IPS-18c (cell line): ENCODE results near the gene DND1.
"Not testable (repeated sequence)": the region's sequence is repeated elsewhere in the genome, so short reads cannot be mapped to it uniquely, and the experiment has no call there.

Experiments
- H3K4me3 ChIP-seq: 2 replicates; pipeline ENCODE4 v1.7.0; 2013; ENCODE audit warnings: low read depth, mild to moderate bottlenecking, low read length, moderate library complexity; ENCODE audit not compliant: insufficient read depth
- H3K9me3 ChIP-seq: one replicate; pipeline ENCODE4 v1.6.1; 2013; ENCODE audit warnings: mild to moderate bottlenecking, low read length, moderate library complexity; ENCODE audit not compliant: control insufficient read depth, insufficient read depth

The DND1 gene

DNA sequence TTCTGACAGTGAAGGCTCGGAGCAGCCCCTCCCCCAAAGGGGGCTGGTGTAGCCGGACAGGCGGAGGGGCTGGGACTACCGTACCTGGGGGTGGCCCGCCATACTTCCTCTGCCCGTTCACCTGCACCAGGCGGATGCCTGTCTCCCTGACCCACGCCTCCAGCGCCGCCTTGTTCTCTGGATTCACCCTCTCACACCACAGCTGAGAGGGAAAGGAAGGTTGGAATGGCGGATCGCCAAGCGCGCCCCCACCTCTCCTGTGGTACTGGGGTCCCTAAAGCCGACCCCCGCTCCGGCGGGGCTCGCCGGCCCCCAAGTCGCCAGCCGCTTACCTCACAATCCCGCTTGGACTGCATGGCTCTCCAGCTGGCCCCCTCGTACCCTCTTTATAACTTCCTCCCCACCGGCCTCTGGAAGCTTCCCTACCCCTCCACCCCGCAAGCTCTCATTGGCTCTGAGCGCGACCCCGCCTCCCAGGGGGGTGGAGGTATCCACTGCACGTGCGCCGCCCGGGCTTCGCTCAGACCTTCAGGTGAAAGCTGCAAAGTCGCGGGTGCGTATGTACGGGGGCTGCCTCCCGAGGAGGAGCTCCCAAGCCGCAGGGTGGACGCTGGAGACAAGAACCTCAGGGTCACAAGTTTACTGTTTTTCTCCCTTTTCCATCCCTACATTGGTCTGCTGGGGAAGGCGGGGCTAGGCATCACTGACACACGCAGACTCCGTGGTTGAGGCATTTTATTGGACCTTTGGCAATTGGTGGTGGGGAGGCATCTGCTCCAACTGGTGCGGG, at the start of gene DND1:
DND1 (minus strand) TSS at position 390 of the 790 bp plus-strand sequence; CDS start at position 356, 34 bp downstream.
- Histone ChIP-seq H3K9me3 (no peaks in the 10 kb centered on the region), H3K4me3 (no peak within 1 kb of the TSS)

DNA sequence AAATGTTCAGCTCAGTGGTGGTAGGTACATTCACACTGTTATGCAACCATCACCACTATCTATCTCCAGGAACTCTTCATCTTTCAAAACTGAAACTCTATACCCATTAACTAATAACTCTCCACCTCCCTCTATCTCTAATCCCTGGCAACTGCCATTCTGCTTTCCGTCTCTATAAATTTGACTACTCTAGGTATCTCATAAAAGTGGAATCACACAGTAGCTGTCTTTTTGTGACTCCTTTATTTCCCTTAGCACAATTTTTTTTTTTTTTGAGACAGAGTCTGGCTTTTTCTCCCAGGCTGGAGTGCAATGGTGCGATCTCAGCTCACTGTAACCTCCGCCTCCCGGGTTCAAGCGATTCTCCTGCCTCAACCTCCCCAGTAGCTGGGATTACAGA, 48.0 kb upstream of the DND1 start:
- not testable (repeated sequence) for H3K9me3 ChIP-seq, H3K4me3 ChIP-seq

DNA sequence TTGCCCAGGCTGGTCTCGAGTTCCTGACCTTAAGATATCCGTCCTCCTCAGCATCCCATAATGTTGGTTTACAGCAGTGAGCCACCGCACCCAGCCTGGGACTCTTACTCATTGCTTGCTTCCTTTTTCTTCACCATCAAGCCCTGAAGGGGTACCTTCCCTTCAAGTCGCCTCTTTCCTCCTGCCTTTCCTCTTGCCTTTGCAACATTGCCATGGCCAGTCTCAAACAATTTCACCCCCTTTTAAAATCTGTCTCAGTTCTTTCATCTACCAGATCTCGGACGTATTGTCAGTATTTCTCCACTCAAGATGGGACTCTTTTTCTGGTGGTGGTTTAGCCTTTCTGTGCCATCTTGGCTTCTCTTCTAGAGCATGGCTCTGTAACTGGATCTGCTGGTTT, 47.4 kb upstream of the DND1 start:
- H3K9me3 ChIP-seq, H3K4me3 ChIP-seq: not testable (repeated sequence)

DNA sequence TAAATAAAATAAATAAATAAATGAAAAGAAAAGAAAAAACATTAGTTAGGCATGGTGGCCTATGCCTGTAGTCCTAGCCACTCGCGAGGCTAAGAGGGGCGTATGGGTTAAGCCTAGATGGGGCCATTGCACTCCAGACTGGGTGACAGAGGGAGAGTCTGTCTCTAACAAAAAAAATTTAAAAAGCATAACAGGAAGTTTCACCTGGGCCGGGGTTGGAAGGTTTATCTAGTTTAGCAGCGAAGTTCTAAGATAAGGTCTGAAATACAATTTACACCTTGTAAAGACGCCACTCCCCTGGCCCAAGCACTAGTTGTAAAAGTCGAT, 44.9 kb upstream of the DND1 start:
- H3K4me3 ChIP-seq = no peak overlapping the region
- no peaks in the 10 kb centered on the region for H3K9me3 ChIP-seq

DNA sequence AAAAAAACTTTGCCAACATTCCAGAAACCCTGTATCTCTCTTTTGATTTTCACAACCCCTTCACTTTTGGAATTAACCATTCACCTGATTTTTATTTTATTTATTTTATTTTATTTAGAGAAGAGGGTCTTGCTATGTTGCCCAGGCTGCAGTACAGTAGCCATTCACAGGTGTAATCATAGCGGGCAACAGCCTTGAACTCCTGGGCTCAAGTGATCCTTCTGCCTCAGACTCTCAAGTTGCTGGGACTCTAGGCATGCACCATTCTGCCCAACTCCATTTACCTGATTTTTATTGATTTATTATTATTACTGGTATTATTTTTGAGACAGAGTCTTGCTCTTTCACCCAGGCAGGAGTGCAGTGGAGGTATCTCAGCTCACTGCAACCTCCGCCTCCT, 42.9 kb upstream of the DND1 start:
- H3K9me3 ChIP-seq, H3K4me3 ChIP-seq: not testable (repeated sequence)

DNA sequence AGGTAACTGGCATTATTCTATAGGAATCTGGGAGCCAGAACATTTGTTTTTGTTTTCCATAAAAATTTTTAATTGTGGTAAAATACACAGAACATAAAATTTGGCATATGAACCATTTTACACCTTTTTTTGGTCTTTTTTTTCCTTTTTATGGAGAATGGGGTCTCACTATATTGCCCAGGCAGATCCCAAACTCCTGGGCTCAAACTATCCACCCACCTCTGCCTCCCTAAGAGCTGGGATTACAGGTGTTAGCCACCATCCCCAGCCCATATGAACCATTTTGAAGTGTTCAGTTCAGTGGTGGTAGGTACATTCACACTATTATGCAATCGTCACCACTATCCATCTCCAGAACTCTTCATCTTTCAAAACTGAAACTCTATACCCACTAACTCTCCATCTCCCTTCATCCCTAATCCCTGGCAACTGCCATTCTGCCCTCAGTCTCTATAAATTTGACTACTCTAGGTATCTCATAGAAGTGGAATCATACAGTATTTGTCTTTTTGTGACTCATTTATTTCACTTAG, 40.3 kb upstream of the DND1 start:
- H3K9me3 ChIP-seq = no peaks in the 10 kb centered on the region

DNA sequence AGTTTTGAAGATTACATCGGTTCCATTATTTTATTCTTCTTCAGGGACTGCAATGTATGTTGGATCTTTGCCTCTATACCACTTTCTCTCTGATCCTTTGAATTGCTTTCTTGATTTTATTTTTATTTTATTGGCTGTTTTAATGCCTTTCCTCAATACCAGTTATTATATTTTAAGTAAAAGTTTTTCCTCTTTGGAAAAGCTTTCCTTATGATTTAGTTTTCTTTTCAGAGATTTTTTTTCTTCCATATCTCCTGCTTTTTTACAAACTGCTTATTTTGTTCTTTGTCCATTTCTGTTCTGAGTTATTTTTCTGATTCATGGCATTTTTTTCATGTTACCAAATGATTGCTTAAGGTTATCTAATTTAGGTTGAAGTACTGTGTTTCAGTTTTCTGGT, 38.4 kb upstream of the DND1 start:
- no peak overlapping the region for H3K4me3 ChIP-seq

More for the DNA sequence above, 40.3 kb upstream of the DND1 start:
- H3K4me3 ChIP-seq = no peak overlapping the region

DNA sequence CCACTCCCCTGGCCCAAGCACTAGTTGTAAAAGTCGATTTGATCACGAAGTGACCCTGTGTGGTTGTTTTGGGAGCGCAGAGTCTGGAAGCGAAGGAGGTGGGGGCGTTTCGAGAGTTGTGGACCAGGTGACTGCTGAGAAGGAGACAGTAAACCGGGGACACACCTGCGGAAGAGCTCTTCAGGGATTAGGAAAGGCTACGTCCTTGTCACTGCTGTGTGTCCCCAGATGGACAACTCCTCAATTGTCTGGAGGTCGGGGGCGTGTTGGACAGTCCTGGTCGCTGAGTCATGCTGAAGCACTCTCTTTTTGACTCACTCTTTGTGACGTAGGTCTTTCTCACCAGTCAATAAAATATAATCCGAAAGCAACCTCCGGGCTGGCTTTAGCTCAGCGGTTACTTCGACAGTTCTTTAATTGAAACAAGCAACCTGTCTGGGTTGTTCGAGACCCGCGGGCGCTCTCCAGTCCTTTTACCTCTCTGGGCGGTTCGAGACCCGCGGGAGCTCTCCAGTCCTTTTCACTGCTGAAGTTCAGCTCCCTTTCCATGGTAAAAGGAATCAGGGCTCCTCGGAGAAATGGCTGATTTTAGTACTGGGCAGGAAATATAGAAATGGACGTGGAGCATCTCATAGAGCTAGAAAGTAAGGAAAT, 37.6 kb upstream of the DND1 start:
- Histone ChIP-seq H3K4me3 (peak overlapping the region; percentile 50), H3K9me3 (no peaks in the 10 kb centered on the region)

More for the DNA sequence above, 38.4 kb upstream of the DND1 start:
- no peaks in the 10 kb centered on the region for H3K9me3 ChIP-seq

DNA sequence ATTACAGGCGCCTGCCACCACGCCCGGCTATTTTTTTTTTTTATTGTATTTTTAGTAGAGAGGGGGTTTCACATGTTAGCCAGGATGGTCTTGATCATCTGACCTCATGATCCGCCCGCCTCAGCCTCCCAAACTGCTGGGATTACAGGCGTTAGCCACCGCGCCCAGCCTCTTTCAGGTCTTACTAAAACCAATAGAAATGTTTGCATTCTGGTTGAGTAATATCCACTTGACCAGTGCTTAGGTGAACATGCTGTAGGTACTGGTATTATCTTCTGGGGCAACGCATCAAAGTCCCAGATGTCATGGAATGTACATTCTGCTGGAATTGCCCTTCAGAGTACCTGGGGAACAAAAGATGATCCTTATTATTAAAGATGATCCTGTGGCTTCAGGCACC, 35.4 kb upstream of the DND1 start:
- H3K9me3 ChIP-seq = not testable (repeated sequence)

DNA sequence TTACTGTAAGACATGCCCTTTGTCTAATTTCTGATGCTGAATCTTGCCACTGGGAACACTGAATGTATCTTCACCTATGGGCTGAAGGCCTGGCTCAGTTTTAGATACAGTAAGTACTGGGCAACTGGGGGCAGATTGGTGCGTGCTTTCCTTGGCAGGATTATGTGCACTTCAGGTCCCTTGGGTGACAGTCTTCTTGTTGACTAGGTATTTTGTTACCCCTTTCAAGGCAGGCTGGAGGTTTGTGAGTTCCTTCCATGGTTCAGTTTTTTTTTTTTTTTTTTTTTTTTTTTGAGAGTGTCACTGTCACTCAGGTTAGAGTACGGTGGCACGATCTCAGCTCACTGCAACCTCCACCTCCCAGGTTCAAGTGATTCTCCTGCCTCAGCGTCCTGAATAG, 34.4 kb upstream of the DND1 start:
- Histone ChIP-seq H3K4me3 (no peak overlapping the region), H3K9me3 (no peaks in the 10 kb centered on the region)

More for the DNA sequence above, 35.4 kb upstream of the DND1 start:
- H3K4me3 ChIP-seq = not testable (repeated sequence)

DNA sequence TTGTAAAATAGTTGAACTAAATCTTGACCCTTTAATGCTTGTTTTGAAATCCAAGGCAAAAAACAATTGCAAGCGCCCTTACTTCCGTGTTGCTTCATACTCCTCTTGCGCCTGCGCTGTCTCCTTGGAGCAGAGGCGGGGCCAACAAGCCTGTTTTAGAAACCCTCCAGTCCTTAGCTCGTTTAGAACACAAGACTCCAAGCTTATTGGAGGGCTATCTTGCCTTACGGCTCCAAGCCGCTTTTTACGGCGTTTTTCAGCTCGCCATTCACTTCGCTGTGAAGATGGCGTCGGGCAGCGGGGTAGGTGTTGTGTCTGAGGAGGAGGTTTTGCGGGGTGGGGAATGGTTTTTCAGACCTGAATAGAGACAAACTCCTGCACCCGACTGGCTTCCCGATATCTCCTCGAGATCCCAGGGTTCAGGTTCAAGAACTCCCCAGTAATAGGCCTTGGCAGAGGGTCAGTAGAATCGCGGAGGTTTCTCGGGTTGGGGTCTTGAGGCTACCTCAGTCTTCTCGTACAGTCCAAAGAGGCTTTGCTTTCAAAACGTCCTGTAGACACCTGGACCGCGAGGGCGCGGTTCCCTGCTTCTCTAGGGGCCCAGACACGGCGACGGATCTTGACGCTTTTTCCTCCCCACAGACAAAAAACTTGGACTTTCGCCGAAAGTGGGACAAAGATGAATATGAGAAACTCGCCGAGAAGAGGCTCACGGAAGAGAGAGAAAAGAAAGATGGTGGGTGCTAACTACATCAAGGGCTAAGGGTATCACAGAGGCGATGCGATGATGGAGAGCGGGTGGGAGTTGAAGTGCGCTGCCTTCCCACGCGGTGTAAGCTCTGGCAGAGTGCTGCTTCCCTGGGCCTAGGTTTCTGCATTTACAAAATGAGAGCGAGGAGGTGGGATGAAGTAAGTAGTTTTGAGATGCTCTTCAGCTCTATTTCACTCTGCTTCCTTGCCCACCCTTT, 27.1 kb upstream of the DND1 start, which contains the start of gene ZMAT2:
ZMAT2 (plus strand) TSS at position 271 of the 968 bp plus-strand sequence; CDS start at position 285, 14 bp downstream.
- Histone ChIP-seq H3K4me3 (peak within 1 kb of the TSS; percentile 79), H3K9me3 (no peaks in the 10 kb centered on the region)

DNA sequence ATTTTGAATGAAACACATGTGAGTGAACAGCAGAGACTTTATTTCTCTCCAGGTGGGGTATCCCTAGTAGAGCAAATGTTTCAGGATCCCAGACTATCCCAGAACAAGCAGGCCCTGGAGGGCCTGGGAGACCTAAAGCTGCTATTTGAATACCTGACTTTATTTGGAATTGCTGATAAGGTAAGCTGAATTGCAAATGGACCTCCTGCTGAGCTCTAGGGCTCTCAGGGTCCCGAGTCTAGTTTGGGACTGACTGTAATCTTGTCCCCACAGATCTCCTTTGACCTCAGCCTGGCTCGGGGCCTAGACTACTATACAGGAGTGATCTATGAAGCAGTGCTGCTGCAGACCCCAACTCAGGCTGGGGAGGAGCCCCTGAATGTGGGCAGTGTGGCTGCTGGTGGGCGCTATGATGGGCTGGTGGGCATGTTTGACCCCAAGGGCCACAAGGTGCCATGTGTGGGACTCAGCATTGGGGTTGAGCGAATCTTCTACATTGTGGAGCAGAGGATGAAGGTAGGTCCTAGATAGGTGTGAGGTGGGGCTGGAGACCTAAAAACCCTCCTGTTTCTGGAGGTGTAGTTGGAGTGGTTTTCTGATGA, 23.6 kb upstream of the DND1 start:
- Histone ChIP-seq H3K9me3 (no peaks in the 10 kb centered on the region), H3K4me3 (no peak overlapping the region)

DNA sequence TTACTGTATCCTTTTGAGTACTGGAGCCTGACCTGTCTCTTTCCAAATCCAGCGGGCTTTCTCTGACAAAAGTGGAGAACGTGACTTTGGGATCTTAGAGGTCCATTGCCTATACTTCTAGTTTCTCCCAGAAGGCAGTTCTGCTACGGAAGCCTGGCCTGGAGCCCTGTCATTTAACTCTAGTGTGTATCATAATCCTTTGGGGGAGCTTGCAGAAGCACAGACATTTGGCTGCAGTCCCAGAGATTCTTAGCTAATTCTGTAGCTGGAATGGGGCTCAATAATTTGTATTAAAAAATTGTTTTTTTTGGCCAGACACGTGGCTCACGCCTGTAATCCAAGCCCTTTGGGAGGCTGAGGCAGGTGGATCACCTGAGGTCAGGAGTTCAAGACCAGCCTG, 20.9 kb upstream of the DND1 start:
- H3K4me3 ChIP-seq = no peak overlapping the region
- H3K9me3 ChIP-seq = no peaks in the 10 kb centered on the region

DNA sequence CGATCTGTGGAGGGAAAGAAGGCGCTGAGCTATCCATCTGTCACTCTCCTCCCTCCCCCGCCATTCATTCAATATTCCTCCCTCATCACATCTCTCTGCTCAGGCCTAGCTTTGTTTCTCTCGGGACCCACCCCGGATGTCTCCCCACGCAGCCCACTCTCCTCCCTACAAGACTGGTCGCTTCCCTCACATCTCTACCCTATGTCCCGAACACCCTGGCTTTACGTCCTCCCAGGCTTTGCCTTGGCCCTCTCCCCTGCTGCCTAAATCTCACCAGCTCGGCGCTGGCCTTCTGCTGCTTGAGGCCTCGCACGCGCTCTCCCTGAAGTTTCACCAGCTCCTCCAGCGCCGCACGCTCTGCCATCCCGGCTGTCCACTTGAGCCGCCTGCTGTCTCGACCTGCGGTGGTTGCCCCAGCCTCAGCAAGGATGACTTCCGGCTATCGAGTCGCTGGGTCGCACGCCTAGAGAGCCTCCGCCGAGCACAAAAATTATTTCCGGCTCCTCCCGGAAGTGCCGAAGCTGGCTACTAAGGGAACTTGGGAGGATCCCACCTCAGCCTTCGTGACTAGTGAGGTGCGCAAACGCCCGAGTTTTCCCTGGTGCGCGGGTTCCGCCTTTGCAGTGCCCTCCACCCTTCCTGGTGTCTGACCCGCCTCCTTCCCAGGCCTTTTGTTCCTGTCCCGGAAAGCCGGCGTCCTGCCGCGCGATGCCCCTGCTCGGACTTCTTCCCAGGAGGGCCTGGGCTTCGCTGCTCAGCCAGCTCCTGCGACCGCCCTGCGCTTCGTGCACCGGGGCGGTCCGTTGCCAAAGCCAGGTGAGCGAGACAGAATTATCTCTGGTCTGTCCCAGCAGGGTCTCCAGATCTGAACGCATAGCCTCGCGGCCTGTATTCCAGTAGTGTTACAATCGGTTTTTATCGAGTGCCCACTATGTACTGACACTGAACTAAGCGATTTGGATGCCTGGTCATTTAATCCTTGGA, 17.9 kb upstream of the DND1 start, which contains the start of the genes HARS1 and HARS2:
HARS1 (minus strand) TSS at position 430 of the 984 bp plus-strand sequence; CDS start at position 364, 66 bp downstream.
HARS2 (plus strand) TSS at position 515 of the 984 bp plus-strand sequence; CDS start at position 709, 194 bp downstream.
- Histone ChIP-seq H3K4me3 (peak within 1 kb of the TSS; percentile 99), H3K9me3 (no peaks in the 10 kb centered on the region)

DNA sequence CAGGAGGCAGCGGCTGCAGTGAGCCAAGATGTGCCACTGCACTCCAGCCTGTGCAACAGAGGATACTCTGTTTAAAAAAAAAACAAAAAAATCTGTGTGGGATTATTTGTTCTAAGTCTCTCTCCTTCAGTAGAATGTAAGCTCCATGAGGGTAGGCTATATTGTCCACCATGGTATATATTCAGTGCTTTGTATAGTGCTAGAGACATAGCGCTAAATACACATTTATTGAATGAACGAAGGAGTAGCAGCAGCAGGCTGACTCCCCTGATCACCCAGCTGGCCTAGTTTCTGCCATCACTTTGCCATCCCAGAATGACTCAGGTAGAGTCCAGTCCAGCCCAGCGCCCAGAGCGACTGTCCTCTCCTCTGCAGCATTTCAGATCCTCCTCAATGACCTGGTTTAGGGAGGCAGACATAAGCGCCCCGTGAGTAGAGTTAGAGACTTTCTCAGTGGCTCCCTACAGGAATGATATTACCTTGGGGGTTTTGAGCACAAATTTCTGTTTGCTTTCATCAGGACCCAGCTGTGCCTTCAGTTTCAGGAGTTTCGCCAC, 17.1 kb upstream of the DND1 start:
- H3K4me3 ChIP-seq = peak overlapping the region; percentile 99
- H3K9me3 ChIP-seq = no peaks in the 10 kb centered on the region
